Measurements from ENCODE around the gene LYRM2. TPM values are rescaled to one million over a fixed set of nuclear protein-coding genes. Genes with fewer than 3 reads are reported as not detected.

Gene LYRM2
- 10 to 100 TPM; 33.9 to 36.0 (median 35.9) TPM for total RNA-seq
- long read RNA-seq, donor 1, full-length matches to known transcripts: 31 of 41 reads
- long read RNA-seq, donor 1, partial matches to known transcripts: 5 of 41 reads
- long read RNA-seq, donor 1, other reads (novel, unspliced or antisense): 5 of 41 reads
- long read RNA-seq, donor 2, full-length matches to known transcripts: 34 of 40 reads
- long read RNA-seq, donor 2, partial matches to known transcripts: 2 of 40 reads
- long read RNA-seq, donor 2, other reads (novel, unspliced or antisense): 4 of 40 reads

GRCh38 chr6:89638320-89639195 is at the start of gene LYRM2:
LYRM2 (minus strand) TSS chr6:89638747; CDS start chr6:89638716, 31 bp downstream.
- peak; percentile 94 to 97 (median 95) for DNase-seq
- Histone ChIP-seq H3K9me3 (no peaks in the 10 kb centered on the region), H3K4me3 (peak within 1 kb of the TSS; percentile 44), H3K36me3 (ENCODE audit: low read depth) (no peaks in the 10 kb centered on the region), H3K4me1 (ENCODE audit: low read depth) (peaks cover 14% of the 10 kb centered on the region)
- ATAC-seq: peak; percentile 98
- TF ChIP-seq CTCF (IDR thresholded peaks at IDR 0.05): no peak
- intact Hi-C loops (cut with DNase I, micrococcal nuclease): no loop called here

GRCh38 chr6:89688328-89688727 is 49.8 kb upstream of the LYRM2 start:
- no peak overlapping the region for H3K4me3 ChIP-seq

GRCh38 chr6:89685311-89685710 is 46.8 kb upstream of the LYRM2 start:
- TF ChIP-seq CTCF (IDR thresholded peaks at IDR 0.05): no peak
- no peaks in the 10 kb centered on the region for H3K9me3 ChIP-seq
- H3K4me1 ChIP-seq (ENCODE audit: low read depth): no peaks in the 10 kb centered on the region
- intact Hi-C loops (cut with DNase I, micrococcal nuclease): no loop called here
- H3K36me3 ChIP-seq (ENCODE audit: low read depth): peaks cover 5% of the 10 kb centered on the region
- ATAC-seq (no peak), DNase-seq (no peak)
- no peak overlapping the region for H3K4me3 ChIP-seq

More at GRCh38 chr6:89688328-89688727, 49.8 kb upstream of the LYRM2 start:
- Histone ChIP-seq H3K36me3 (ENCODE audit: low read depth) (peaks cover 7% of the 10 kb centered on the region), H3K9me3 (no peaks in the 10 kb centered on the region), H3K4me1 (ENCODE audit: low read depth) (no peaks in the 10 kb centered on the region)
- no peak for TF ChIP-seq CTCF (IDR thresholded peaks at IDR 0.05)
- no peak for ATAC-seq
- DNase-seq: no peak
- intact Hi-C loops (cut with DNase I, micrococcal nuclease): no loop called here

- DNase-seq (no peak), ATAC-seq (no peak)
- intact Hi-C loops (cut with DNase I, micrococcal nuclease): no loop called here
- H3K36me3 ChIP-seq (ENCODE audit: low read depth): peaks cover 5% of the 10 kb centered on the region
- no peaks in the 10 kb centered on the region for H3K9me3 ChIP-seq
- no peaks in the 10 kb centered on the region for H3K4me1 ChIP-seq (ENCODE audit: low read depth)
- H3K4me3 ChIP-seq: no peak overlapping the region
- TF ChIP-seq CTCF (IDR thresholded peaks at IDR 0.05): no peak
Observed at GRCh38 chr6:89682991-89683390, 44.4 kb upstream of the LYRM2 start.

GRCh38 chr6:89681983-89682564 is 43.5 kb upstream of the LYRM2 start:
- DNase-seq: no peak
- no peak for ATAC-seq
- intact Hi-C loops (cut with DNase I, micrococcal nuclease): no loop called here
- Histone ChIP-seq H3K9me3 (no peaks in the 10 kb centered on the region), H3K36me3 (ENCODE audit: low read depth) (peaks cover 5% of the 10 kb centered on the region), H3K4me1 (ENCODE audit: low read depth) (no peaks in the 10 kb centered on the region), H3K4me3 (no peak overlapping the region)
- no peak for TF ChIP-seq CTCF (IDR thresholded peaks at IDR 0.05)

Measured in mucosa of descending colon (tissue), 3 donors.